K562 (cell line): ENCODE data around the gene PPTC7. TPM values are rescaled to one million over a fixed set of nuclear protein-coding genes. Genes with fewer than 3 reads are reported as not detected.

Experiments
- ATAC-seq: fragments of 200-7000 bp; cut with Tn5 transposase; 3 replicates; pipeline ENCODE4 v1.9.1; 2020; ENCODE audit warnings: moderate library complexity
- BruUV-seq: library from RNA; stranded (reverse); fragments of 400-500 nt; replicated peaks from 2 replicates; lab custom pipeline; 2021; lab: Mats Ljungman, UMichigan
- CTCF ChIA-PET: fragments of 300-600 bp; formaldehyde crosslinking; extraction: SDS; loops from one replicate; lab custom pipeline; 2021; ENCODE audit warnings: low intra/inter-chr PET ratio; lab: Yijun Ruan, JAX
- POLR2A ChIA-PET: fragments of 300-600, 350-650 bp; sonication (Branson Sonifier 250); formaldehyde crosslinking; extraction: SDS; loops from one replicate; lab custom pipeline; 2021; ENCODE audit warnings: antibody characterized with exemption, inconsistent platforms; lab: Yijun Ruan, JAX
- DNase-seq, 4 experiments: peaks; one replicate each; pipeline versions ENCODE4 v3.0.0 to v3.0.0-alpha.2; 2011 to 2018; ENCODE audit warnings: low spot score in 3 of 4, mixed read lengths in 3 of 4; ENCODE audit errors: extremely low read depth in 1 of 4
- FAIRE-seq: peaks from 2 replicates; lab custom pipeline; 2011; peaks lifted over from hg19 to GRCh38; lab: Jason Lieb, UNC
- H2AFZ ChIP-seq: 2 replicates; pipeline ENCODE4 v1.6.0; 2011; ENCODE audit warnings: low read depth, low read length, control low read depth, inconsistent platforms
- H3K27ac ChIP-seq: fragments of 200-600 bp; 3 replicates; pipeline ENCODE4 v1.8.0; 2011; ENCODE audit warnings: low read depth, mild to moderate bottlenecking, control low read depth, inconsistent platforms, low read length, moderate library complexity, mixed read lengths; ENCODE audit errors: extremely low read depth
- H3K27me3 ChIP-seq, 2 experiments: fragments of 300-600 bp in 1 of 2; 2 replicates in 1 of 2; 3 replicates in 1 of 2; pipeline versions ENCODE4 v1.6.0 to v1.8.0; 2011; ENCODE audit warnings: inconsistent platforms in 2 of 2, low read length in 2 of 2, mild to moderate bottlenecking in 1 of 2, mixed read lengths in 1 of 2, moderate library complexity in 1 of 2; ENCODE audit not compliant: control insufficient read depth in 2 of 2, insufficient read depth in 2 of 2
- H3K36me3 ChIP-seq: fragments of 300-600 bp; 3 replicates; pipeline ENCODE4 v1.8.0; 2011; ENCODE audit warnings: mild to moderate bottlenecking, low read length, inconsistent platforms; ENCODE audit not compliant: control insufficient read depth, insufficient read depth
- H3K4me1 ChIP-seq, 2 experiments: fragments of 200-600 bp in 1 of 2; replicated peaks in 1 of 2; 2 replicates in 1 of 2; 3 replicates in 1 of 2; pipeline versions ENCODE4 v1.5.1 to v1.8.0; 2011; ENCODE audit warnings: inconsistent platforms in 2 of 2, low read length in 2 of 2, mild to moderate bottlenecking in 1 of 2, mixed read lengths in 1 of 2, moderate library complexity in 1 of 2; ENCODE audit not compliant: control insufficient read depth in 2 of 2, insufficient read depth in 2 of 2
- H3K4me2 ChIP-seq: 2 replicates; pipeline ENCODE4 v1.6.1; 2011; ENCODE audit warnings: low read length, control low read depth, inconsistent platforms, mixed read lengths; ENCODE audit not compliant: insufficient read depth
- H3K4me3 ChIP-seq: fragments of 200-600 bp; sonication (generic), shearing (Covaris generic); 2 replicates; pipeline ENCODE4 v1.5.1; 2016; ENCODE audit warnings: control low read depth, inconsistent platforms
- H3K79me2 ChIP-seq: fragments of 200-600 bp; 3 replicates; pipeline ENCODE4 v1.8.0; 2011; ENCODE audit warnings: low read length, inconsistent platforms; ENCODE audit not compliant: control insufficient read depth, insufficient read depth
- H3K9ac ChIP-seq, 2 experiments: 2 replicates each; pipeline versions ENCODE4 v1.6.0 to v1.6.1; 2011; ENCODE audit warnings: low read depth in 2 of 2, low read length in 2 of 2, control low read depth in 1 of 2, inconsistent platforms in 1 of 2, mild to moderate bottlenecking in 1 of 2, mixed read lengths in 1 of 2; ENCODE audit not compliant: insufficient read depth in 1 of 2
- H3K9me1 ChIP-seq: one replicate; pipeline ENCODE4 v1.6.0; 2011; ENCODE audit warnings: inconsistent platforms, mild to moderate bottlenecking, low read length, moderate library complexity; ENCODE audit not compliant: control insufficient read depth, insufficient read depth
- H3K9me3 ChIP-seq: replicated peaks from 2 replicates; pipeline ENCODE4 v1.5.1; 2011; ENCODE audit warnings: low read depth, low read length, inconsistent platforms; ENCODE audit not compliant: control insufficient read depth, insufficient read depth
- H4K20me1 ChIP-seq: replicated peaks from 2 replicates; pipeline ENCODE4 v1.6.1; 2011; ENCODE audit warnings: low read length, inconsistent platforms, mixed read lengths; ENCODE audit not compliant: control insufficient read depth, insufficient read depth
- ETV6 ChIP-seq, 3 experiments: fragments of 150-350 bp in 1 of 3; sonication (generic) in 1 of 3; formaldehyde crosslinking in 1 of 3; IDR thresholded peaks; 2 replicates each; pipeline versions ENCODE4 v1.6.1 to v1.8.0; 2014 to 2022; ENCODE audit warnings: borderline replicate concordance in 2 of 3, low read depth in 2 of 3, antibody characterized with exemption in 1 of 3, low read length in 1 of 3, mild to moderate bottlenecking in 1 of 3, missing genetic modification reagents in 1 of 3
- HDAC2 ChIP-seq: fragments of 450-650 bp; IDR thresholded peaks from 2 replicates; pipeline ENCODE4 v1.6.1; 2016; ENCODE audit warnings: mild to moderate bottlenecking
- MAX ChIP-seq: sonication (generic); formaldehyde crosslinking; IDR thresholded peaks from 2 replicates; pipeline ENCODE4 v1.9.0; 2022; ENCODE audit warnings: mild to moderate bottlenecking, missing genetic modification reagents
- NR2C2 ChIP-seq, 2 experiments: fragments of 200-800 bp in 1 of 2; sonication (Bioruptor generic) in 1 of 2; sonication (generic) in 1 of 2; formaldehyde crosslinking in 1 of 2; IDR thresholded peaks; 2 replicates each; pipeline versions ENCODE4 v1.6.1 to v1.8.0; 2016 to 2022; ENCODE audit warnings: mild to moderate bottlenecking in 1 of 2, missing compliant biosample characterization in 1 of 2, missing genetic modification characterization in 1 of 2, missing genetic modification reagents in 1 of 2
- RBBP5 ChIP-seq: fragments of 200-600 bp; sonication (generic); IDR thresholded peaks from 2 replicates; pipeline ENCODE4 v1.6.1; 2012; ENCODE audit warnings: borderline replicate concordance, mild to moderate bottlenecking, low read length, control low read depth, inconsistent platforms; ENCODE audit not compliant: insufficient read depth, poor library complexity, severe bottlenecking
- SRSF7 ChIP-seq: fragments of 200-400 bp; formaldehyde crosslinking; optimal IDR thresholded peaks from 2 replicates; pipeline ENCODE3; 2017; ENCODE audit warnings: mild to moderate bottlenecking, low read depth, low read length
- TEAD4 ChIP-seq, 2 experiments: sonication (generic) in 1 of 2; formaldehyde crosslinking in 1 of 2; IDR thresholded peaks; 2 replicates each; pipeline versions ENCODE4 v1.6.1 to v1.8.0; 2012 to 2022; ENCODE audit warnings: borderline replicate concordance in 1 of 2, inconsistent platforms in 1 of 2, low read length in 1 of 2, mild to moderate bottlenecking in 1 of 2, missing genetic modification reagents in 1 of 2
- ZBTB8A ChIP-seq: fragments of 450-650 bp; IDR thresholded peaks from 2 replicates; pipeline ENCODE4 v1.6.1; 2018; ENCODE audit warnings: mild to moderate bottlenecking, moderate library complexity; ENCODE audit not compliant: partially characterized antibody
- ZNF263 ChIP-seq: sonication (generic); formaldehyde crosslinking; IDR thresholded peaks from 2 replicates; pipeline ENCODE4 v1.8.0; 2022; ENCODE audit warnings: mild to moderate bottlenecking, missing genetic modification reagents, borderline replicate concordance
- whole genome bisulfite sequencing: fragments of 100-300 bp; shearing (Covaris generic); methylation state at CpG from one replicate; pipeline ENCODE4 v1.1.6; 2016; ENCODE audit warnings: low coverage, mixed read lengths; ENCODE audit not compliant: insufficient coverage; ENCODE audit errors: missing lambda C conversion rate; 5-methylcytosine and 5-hydroxymethylcytosine counted together
- in situ Hi-C: fragments of 300-500 bp; cut with MboI; formaldehyde crosslinking; loops from 4 replicates; pipeline ENCODE4 v1.15.0; 2018; ENCODE audit warnings: inconsistent platforms, mixed read lengths
- intact Hi-C: fragments of 100-400 bp; cut with micrococcal nuclease; formaldehyde crosslinking; loops from 2 replicates; pipeline ENCODE4 v1.14.2; 2022
- polyA plus RNA-seq, 8 experiments: library from polyadenylated mRNA; depleted of rRNA in 4 of 8; stranded (reverse) in 5 of 8; unstranded in 3 of 8; fragments of >200 nt; fragmentation: Nextera tagmentation in 2 of 8; fragmentation: Illumina TruSeq in 1 of 8; extraction: Ambion mirVana in 2 of 8; extraction: Trizol in 1 of 8; gene quantifications; 2 replicates each; pipeline versions ENCODE4 v1.2.1 to v1.2.3, GENCODE V29; 2011 to 2014; ENCODE audit warnings: inconsistent platforms in 1 of 8, missing spikeins in 1 of 8
- total RNA-seq, 7 experiments: library from RNA; depleted of rRNA in 6 of 7; stranded (reverse); fragments of >200 nt in 6 of 7; fragmentation: Illumina TruSeq in 2 of 7; extraction: Trizol in 2 of 7; gene quantifications; 2 replicates each; pipeline versions ENCODE4 v1.2.1 to v1.2.3, GENCODE V29; 2011 to 2021; ENCODE audit warnings: low replicate concordance in 1 of 7

Gene PPTC7
- total and polyA plus RNA-seq, 9 of the 15 experiments (the other 6 are each of a cell fraction or from before 2014, with no cell fraction given), result 2.6 to 23.1 (median 11.9) TPM

- Histone ChIP-seq H3K9ac (peak overlapping the region; percentile 85 to 95), H2AFZ (peak overlapping the region; percentile 75), H3K9me3 (no peaks in the 10 kb centered on the region), H3K9me1 (no peaks in the 10 kb centered on the region), H3K27ac (peak overlapping the region; percentile 84), H3K36me3 (no peaks in the 10 kb centered on the region; the same call in 2 of the 3 replicates), H4K20me1 (peaks cover 27% of the 10 kb centered on the region), H3K79me2 (peaks cover 59% of the 10 kb centered on the region), H3K4me2 (peak overlapping the region; percentile 92), H3K4me3 (peak overlapping the region; percentile 87), H3K4me1 (peaks cover 28 to 31% of the 10 kb centered on the region in 2 experiments), H3K27me3 (no peaks in the 10 kb centered on the region)
- WGBS, result under 1% methylated on average over 78 of the region's 104 CpGs
- peak; percentile 40 for ATAC-seq
- CTCF ChIA-PET, result no interaction called here
- in situ Hi-C loops (no loop called here), intact Hi-C loops (no loop called here)
- no peak for FAIRE-seq
- POLR2A ChIA-PET, result interaction anchor here (1.0 to 1.8 kb wide), 2 partner anchors 15 to 72 kb away, joined by 3 to 5 read pairs; no protein-coding TSS in a partner anchor
- BruUV-seq, result no TSS peak
- peak; percentile 59 to 78 (median 69) for DNase-seq
- TF ChIP-seq RBBP5 (peak; percentile 85), SRSF7 (no peak), NR2C2 (CRISPR knock-in tag; IDR thresholded peaks at IDR 0.05) (peak; percentile 29; the same call in 1 of the 2 replicates), NR2C2 (tag; IDR thresholded peaks at IDR 0.05) (no peak), TEAD4 (IDR thresholded peaks at IDR 0.05; ENCODE audit: low read length) (no peak), TEAD4 (CRISPR knock-in tag; IDR thresholded peaks at IDR 0.05; ENCODE audit: borderline replicate concordance) (peak; percentile 82), ETV6 (IDR thresholded peaks at IDR 0.05; ENCODE audit: borderline replicate concordance in 1 of 2, low read depth in 2 of 2, low read length in 1 of 2) (no peak), ETV6 (CRISPR knock-in tag; IDR thresholded peaks at IDR 0.05; ENCODE audit: borderline replicate concordance) (0 out of 2 replicates have a peak, but pooled peaks have one; percentile 2), ZBTB8A (no peak), HDAC2 (0 out of 2 replicates have a peak, but pooled peaks have one; percentile 12), ZNF263 (CRISPR knock-in tag) (0 out of 2 replicates have a peak, but pooled peaks have one; percentile 2), MAX (CRISPR knock-in tag) (peak; percentile 84)
Measured at GRCh38 chr12:110582276-110583136, 612 bp downstream of the PPTC7 start.
